ENCODE measurements around the gene STX16. TPM values are rescaled to one million over a fixed set of nuclear protein-coding genes. Genes with fewer than 3 reads are reported as not detected.

STX16 gene
- total and polyA plus RNA-seq, 2 of the 13 experiments (the other 11 are each of a cell fraction or from before 2014, with no cell fraction given): 28.0 to 72.7 TPM

DNA sequence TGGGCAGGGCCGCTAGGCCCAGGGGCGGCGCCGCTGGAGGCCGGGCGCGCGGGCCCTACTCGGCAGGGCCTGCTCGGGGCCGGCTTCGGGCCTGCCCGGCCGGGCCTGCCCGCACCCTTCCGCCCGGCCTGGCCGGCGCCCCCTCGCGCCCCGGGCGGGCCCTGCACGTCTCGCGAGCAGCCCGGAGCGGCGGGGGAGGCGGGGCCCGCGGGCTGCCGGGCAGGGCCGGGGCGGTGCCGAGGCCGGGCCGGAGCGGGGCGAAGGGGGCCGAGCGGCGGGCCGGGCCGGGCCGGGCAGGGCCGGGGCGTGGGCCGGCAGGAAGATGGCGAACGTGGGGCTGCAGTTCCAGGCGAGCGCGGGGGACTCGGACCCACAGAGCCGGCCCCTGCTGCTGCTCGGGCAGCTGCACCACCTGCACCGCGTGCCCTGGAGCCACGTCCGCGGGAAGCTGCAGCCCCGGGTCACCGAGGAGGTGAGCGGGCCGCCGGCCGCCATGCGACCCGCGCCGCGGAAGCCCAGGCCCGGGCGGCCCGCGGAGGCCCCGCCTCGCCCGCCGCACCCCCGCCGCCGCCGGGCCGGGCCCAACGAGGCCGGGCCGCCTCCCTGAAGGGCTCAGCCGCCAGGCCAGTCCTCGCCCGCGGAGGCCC lies 41.6 kb downstream of the STX16 start, which contains the start of gene NPEPL1 (continued):
- no peak for TF ChIP-seq ZSCAN25 (CRISPR knock-in tag; IDR thresholded peaks at IDR 0.05)
- TF ChIP-seq, protein P1, sequence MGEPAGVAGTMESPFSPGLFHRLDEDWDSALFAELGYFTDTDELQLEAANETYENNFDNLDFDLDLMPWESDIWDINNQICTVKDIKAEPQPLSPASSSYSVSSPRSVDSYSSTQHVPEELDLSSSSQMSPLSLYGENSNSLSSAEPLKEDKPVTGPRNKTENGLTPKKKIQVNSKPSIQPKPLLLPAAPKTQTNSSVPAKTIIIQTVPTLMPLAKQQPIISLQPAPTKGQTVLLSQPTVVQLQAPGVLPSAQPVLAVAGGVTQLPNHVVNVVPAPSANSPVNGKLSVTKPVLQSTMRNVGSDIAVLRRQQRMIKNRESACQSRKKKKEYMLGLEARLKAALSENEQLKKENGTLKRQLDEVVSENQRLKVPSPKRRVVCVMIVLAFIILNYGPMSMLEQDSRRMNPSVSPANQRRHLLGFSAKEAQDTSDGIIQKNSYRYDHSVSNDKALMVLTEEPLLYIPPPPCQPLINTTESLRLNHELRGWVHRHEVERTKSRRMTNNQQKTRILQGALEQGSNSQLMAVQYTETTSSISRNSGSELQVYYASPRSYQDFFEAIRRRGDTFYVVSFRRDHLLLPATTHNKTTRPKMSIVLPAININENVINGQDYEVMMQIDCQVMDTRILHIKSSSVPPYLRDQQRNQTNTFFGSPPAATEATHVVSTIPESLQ (CRISPR knock-in tag; conservative IDR thresholded peaks at IDR 0.05): no peak
- TF ChIP-seq ZNF329 (CRISPR knock-in tag; IDR thresholded peaks at IDR 0.05; ENCODE audit: low read depth): no peak
- TF ChIP-seq PHF20 (CRISPR knock-in tag; IDR thresholded peaks at IDR 0.05): no peak
- TF ChIP-seq RXRB (CRISPR knock-in tag; IDR thresholded peaks at IDR 0.05; ENCODE audit: borderline replicate concordance): no peak
- TF ChIP-seq, protein P2, sequence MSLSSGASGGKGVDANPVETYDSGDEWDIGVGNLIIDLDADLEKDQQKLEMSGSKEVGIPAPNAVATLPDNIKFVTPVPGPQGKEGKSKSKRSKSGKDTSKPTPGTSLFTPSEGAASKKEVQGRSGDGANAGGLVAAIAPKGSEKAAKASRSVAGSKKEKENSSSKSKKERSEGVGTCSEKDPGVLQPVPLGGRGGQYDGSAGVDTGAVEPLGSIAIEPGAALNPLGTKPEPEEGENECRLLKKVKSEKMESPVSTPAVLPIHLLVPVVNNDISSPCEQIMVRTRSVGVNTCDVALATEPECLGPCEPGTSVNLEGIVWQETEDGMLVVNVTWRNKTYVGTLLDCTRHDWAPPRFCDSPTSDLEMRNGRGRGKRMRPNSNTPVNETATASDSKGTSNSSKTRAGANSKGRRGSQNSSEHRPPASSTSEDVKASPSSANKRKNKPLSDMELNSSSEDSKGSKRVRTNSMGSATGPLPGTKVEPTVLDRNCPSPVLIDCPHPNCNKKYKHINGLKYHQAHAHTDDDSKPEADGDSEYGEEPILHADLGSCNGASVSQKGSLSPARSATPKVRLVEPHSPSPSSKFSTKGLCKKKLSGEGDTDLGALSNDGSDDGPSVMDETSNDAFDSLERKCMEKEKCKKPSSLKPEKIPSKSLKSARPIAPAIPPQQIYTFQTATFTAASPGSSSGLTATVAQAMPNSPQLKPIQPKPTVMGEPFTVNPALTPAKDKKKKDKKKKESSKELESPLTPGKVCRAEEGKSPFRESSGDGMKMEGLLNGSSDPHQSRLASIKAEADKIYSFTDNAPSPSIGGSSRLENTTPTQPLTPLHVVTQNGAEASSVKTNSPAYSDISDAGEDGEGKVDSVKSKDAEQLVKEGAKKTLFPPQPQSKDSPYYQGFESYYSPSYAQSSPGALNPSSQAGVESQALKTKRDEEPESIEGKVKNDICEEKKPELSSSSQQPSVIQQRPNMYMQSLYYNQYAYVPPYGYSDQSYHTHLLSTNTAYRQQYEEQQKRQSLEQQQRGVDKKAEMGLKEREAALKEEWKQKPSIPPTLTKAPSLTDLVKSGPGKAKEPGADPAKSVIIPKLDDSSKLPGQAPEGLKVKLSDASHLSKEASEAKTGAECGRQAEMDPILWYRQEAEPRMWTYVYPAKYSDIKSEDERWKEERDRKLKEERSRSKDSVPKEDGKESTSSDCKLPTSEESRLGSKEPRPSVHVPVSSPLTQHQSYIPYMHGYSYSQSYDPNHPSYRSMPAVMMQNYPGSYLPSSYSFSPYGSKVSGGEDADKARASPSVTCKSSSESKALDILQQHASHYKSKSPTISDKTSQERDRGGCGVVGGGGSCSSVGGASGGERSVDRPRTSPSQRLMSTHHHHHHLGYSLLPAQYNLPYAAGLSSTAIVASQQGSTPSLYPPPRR (CRISPR knock-in tag; IDR thresholded peaks at IDR 0.05; ENCODE audit: borderline replicate concordance): no peak
- TF ChIP-seq ZNF253 (CRISPR knock-in tag; IDR thresholded peaks at IDR 0.05; ENCODE audit: borderline replicate concordance): no peak
